Measurements from ENCODE around the gene SMPD3. TPM values are rescaled to one million over a fixed set of nuclear protein-coding genes. Genes with fewer than 3 reads are reported as not detected.

The SMPD3 gene
- total RNA-seq, 1 donor from 2014 or later = not detected

DNA sequence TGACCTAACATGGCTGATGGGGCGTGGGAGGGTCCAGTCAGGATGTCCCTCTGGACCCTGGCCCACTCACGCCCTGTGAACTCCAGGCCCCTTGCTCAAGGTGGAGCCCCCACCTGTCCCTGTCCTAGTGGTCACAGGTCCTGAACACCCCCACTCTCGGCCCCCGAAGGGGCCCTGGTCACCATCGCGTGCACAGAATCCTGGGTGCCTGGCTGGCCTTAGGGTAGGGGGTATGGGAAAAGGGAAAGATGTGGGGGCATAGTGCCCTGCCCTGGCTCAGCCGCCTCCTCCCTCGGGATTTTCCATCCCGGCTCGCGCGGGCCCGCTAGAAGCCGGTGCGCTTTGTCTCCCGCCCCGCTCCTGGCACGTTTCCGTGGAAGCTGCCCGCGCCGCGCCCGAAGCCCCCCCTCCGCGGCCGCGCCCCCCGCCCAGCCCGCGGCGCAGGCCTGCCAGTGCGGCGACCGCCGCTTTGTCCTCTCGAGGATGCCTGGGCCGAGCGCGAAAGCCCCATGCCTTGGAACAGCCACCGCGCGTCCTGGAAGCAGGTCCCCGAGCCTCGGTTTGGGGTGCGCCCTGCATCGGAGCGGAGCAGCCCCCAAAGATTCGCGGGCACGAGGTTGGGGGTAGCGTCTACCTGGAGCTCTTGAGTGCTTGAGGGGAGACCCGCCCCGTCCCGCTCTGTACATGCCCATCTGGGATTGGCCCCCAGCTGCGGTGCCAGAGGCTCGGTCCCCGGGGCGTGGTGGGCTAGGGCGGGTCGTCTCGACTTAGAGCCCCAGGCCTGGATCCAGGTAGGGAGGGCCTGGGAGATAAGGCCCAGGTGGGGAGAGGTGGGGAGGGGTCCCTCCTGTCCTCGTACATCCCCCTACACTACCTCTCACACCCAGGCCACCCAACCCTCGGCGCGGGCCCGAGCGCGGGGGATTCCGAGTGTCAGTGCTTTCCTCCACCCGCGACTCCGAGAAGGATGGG lies 1.3 kb downstream of the SMPD3 start:
- DNase-seq (ENCODE audit: low spot score) = peak; percentile 49
- intact Hi-C loops (cut with DNase I) = no loop called here

DNA sequence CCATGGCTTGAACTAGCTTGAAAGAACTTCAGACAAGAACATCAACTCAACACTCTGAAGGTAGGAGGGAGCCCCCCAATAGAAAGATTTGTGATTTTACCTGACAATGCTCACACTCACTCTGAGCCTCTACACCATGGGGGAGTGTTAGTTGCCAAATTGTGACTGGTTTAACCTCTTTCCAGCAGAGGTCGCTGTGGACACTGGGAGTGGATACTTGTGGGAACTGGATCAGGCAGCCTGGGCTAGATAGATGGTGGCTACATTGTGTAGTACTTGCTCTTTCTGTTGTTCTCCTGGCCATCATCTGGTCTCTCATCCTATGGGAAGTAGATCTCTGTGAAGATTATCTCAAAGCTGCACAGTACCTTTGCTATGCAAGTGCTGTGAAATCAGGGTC lies 2.9 kb downstream of the SMPD3 start:
- intact Hi-C loops (cut with DNase I) = no loop called here
- peak; percentile 76 for DNase-seq (ENCODE audit: low spot score)

DNA sequence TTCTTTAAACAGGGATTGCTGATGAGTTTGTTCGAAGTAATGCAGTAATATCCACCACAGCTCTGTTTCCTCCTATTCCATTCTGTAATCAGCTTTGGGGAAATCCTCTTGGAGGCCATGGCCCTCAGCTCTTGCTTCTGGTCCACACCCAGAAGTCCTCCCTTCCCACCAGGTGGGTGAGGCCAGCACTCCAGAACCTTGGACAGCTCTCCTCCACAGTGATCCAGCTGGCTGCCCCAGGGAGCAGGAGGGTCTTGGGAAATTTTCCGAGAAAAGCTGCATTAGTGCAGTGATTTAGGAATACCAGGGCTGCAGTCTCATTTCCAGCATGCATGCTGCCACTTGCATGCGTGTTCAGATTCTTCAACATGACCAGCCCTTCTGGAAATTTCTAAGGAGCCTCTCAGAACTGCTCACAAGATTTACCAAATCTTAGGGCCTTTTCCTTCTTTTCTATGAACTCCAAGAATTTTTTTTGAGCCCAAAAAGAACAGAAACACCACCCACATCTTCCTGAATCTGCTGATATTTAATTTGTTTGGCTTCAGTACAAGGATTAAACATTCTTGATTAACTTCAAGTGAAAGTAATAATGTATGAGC lies 4.2 kb downstream of the SMPD3 start:
- peak; percentile 26 for DNase-seq (ENCODE audit: low spot score)
- intact Hi-C loops (cut with DNase I) = no loop called here

DNA sequence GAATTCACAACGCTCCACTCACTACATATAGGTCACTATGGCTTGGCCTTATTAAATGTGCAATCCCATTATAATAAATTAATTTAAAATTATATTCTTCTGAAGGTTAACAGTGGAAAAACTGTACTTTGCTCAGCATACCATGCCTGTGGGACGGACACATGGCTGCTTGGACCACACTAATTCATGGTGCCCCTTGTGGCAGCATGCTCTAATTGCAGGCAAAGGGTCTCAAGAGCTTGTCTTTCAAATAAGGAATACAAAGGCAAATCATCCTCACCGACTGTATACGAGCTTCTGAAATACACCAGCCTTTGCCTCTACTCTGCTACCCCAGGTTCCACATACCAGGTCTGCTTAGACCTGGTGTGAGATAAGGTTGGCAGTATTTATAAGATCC lies 11.7 kb downstream of the SMPD3 start:
- DNase-seq (ENCODE audit: low spot score) = no peak
- intact Hi-C loops (cut with DNase I) = no loop called here

DNA sequence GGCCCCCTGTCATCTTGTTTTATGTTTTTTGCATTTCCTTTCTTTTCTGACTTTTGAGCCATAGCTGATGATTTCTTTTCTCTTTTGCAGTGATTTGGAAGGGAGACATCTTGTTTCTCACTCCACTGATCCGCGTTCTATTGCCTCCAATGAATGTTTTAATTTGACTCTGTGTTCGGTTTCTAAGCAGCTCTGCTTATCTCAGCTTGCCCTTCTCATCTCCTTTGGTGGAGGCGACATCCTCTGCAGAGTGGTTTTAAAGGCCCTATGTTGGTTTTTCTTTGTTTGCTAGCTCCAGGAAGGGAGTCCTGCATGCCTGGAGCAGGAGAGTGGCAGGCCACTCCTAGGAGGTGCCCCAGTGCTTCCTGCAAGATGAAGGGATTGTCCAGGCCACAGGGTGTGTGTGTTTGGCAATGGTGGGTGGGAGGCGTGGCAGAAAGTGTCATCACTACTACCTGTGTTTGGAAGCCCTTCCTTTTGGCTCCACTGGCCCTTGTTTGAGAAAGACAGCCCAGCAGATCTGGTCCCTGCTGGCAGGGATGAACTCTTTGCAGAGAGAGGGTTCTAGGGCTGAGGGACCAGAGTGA lies 13.6 kb downstream of the SMPD3 start:
- peak; percentile 17 for DNase-seq (ENCODE audit: low spot score)
- intact Hi-C loops (cut with DNase I) = no loop called here

DNA sequence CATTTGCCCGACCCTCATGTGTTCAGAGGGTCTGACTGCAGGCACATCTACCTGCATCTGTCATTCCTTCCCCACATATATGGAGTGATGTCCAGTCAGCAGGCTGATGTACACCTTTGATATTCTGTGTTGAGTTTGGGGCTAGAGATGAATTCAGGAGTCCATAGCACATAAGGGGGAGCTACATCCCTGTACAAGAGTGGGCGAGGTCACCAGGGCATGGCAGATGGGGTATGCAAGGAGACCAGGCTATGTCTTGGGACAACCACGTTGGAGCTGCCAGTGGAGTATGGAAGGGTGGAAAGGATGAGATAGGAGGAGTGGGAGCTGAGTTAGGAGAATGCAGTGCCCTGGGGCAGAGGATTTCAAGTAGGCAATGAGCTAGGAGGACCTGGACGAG lies 15.0 kb downstream of the SMPD3 start:
- DNase-seq (ENCODE audit: low spot score) = peak; percentile 74
- intact Hi-C loops (cut with DNase I) = no loop called here

DNA sequence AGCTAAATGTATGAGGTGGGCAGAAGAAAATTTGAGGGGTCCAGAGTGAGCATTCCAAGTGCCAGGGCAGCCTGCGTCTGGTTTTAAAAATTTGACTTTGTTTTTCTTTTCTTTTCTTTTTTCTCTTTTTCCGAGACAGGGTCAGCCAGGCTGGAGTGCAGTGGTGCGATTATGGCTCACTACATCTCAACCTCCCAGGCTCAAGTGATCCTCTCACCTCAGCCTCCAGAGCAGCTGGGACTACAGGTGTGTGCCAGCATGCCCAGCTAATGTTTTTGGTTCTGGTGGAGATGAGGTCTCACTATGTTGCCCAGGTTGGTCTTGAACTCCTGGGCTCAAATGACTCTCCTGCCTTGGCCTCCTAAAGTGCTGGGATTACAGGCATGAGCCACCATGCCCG lies 15.6 kb downstream of the SMPD3 start:
- no peak for DNase-seq (ENCODE audit: low spot score)
- intact Hi-C loops (cut with DNase I) = no loop called here

DNA sequence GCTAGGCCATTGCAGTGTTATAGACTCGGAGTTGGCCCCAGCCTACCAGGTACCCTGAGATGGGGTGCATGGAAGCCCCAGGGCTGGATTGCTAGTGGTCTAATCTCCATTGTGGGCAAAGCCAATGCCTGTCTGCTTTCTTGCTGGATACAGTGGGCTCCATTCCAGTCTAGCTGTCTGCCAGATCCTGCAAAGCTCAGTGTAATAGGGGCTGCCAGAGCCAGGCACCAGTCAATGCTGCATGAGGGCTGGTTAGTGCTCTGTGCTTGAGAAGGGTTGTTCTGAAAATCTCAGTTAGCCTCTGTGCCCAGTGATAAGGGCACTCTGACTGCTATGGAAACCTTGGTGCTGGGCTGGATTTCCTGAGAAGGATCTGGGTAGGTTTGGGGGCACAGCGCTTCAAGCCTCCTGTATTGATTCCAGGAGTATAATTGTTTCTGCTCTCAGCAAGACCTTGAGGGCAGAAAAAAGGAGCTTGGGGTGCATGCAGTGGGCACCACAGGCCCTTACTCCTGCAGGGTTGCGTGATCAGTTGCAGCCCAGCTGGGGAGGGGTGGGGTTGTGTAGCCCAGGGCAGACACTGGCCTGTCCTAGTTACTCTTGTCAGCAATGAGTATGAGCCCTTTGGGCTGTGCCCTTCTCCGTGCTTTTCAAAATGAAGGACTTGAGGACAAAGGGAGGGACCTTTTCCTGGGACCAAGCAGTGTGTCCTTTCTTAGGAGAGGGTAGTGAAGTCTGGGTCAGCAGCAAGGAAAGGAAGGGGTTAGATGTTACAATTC lies 19.0 kb downstream of the SMPD3 start:
- peak; percentile 29 for DNase-seq (ENCODE audit: low spot score)
- intact Hi-C loops (cut with DNase I) = no loop called here

DNA sequence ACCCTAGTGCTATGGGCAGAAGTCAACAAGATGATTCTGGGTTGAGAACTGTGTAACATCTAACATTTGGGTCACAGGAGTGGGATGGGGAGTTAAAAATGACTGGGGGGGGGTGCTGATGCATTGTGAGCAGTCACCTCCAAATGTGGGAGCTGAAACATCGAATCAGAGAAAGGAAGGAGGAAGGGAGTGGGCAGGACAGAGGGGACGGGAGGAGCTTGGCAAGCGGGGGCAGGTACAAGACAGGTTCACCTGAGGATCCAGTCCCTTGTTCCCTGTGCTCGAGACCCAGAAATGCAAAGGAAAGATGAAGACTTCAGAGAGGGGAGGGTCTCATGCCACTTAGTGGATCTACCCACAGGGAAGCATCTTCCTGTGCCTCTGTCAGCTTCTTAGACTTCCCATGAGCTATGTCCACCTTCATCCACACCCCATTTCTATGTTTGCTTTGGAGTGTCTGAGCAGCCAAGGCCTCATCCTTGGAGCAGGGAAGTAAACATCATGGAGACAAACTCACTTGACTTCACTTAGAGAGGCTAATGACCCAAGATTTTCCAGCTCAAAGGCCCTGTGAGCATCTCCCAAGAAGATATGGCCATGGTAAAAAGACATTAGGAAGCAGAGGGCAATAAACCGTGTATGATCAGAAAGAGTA lies 20.5 kb downstream of the SMPD3 start:
- DNase-seq (ENCODE audit: low spot score) = peak; percentile 33
- intact Hi-C loops (cut with DNase I) = no loop called here

DNA sequence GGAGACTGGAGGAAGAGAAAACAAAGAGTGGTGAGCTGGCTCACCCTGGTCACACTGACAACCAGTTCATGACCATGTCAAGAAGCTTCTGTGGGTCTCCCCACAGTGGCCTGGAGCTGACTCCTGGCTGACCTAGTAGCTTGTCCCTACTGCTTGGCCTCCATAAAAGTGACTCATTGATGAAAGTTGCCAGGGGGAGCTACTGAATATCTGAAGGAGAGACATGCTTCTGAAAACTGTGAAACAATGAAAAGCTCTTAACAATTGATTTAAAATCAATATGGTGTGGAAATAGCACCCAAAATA lies 22.0 kb downstream of the SMPD3 start:
- intact Hi-C loops (cut with DNase I) = no loop called here
- DNase-seq (ENCODE audit: low spot score) = peak; percentile 31

DNA sequence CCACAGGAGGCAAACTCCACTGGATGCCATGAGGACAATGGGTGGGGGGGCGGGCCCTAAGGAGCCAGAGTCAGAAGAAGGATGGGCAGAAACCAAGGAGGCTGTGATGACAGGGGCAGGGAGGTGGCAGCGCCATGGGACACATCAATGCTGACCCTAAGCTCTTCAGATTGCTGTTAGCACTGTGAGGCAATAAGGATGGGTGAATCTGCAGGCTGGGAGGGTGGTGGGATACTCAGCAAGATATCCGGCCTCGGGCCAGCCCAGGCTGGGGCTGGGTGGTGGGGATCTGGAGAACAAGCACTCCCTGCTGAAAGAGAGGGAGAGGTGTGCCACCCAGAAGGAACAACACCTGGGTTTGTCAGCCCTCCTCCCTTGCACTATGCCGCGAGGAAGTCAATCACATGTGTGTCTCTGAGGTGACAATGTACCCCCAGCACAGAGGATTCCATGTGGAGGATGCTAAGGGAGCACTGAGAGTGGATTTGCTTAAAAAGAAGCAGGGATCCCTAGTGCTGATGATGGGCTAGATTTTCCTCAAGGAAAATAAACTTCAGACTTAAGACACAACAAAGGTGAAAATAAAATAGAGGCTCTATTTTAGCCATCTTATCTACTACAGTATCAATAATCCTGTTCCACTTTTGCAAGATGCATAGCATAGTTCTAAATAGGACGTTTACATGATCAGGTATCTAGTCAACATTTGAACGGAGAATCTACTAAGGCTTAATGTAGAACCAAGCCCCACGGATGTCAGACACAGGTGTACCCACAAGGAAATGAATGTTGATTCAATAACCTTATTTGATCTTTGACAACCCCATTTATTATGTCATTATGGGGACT lies 22.6 kb downstream of the SMPD3 start:
- intact Hi-C loops (cut with DNase I) = no loop called here
- DNase-seq (ENCODE audit: low spot score) = peak; percentile 55

DNA sequence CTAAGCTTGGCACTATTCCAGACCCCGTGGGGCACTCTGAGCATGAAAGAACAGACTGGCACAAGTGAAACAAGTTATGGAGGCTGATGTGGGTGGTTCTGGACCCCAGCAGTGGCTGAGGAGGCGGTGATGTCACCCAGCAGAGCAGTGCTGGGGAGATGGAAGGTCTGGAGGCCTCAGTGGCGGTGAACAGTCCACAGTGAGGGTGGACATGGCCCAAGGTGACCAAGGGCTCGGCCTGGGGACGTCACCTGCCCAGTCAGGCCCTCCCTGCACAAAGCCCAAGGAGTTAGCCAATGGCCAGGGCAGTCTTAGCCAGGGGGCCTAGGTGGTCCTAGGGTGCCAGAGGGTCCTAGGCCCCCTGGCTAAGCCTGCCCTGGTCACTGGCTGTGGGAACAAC lies 24.5 kb downstream of the SMPD3 start:
- peak; percentile 62 for DNase-seq (ENCODE audit: low spot score)
- intact Hi-C loops (cut with DNase I) = no loop called here

DNA sequence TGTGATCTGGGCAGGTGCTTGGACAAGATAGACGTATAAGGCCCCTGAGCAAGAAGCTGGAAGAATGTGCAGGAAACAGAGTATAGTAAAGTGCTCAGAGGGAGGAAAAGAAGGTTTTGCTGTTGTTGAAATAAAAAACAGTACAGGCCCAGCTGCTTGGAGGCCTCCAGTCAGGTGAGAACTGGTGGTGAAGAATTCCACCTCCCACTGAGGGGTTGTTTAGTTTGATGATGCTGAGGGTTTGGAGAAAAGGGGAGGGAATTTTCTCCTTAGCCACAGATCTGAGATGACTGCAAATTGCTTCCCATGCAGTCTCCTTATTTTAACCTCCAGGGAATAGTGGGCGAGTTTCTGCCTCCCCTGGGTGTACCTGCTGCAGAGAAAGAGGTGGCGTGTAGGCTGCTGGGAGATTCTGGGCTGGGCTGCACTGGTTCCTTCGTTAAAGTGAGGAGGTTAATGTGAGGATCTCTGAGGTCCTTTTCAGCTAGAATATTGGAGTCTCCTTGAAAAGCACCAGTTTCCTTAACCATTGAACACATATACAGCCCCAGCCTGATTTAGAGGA lies 25.8 kb downstream of the SMPD3 start:
- intact Hi-C loops (cut with DNase I) = no loop called here
- peak; percentile 38 for DNase-seq (ENCODE audit: low spot score)

DNA sequence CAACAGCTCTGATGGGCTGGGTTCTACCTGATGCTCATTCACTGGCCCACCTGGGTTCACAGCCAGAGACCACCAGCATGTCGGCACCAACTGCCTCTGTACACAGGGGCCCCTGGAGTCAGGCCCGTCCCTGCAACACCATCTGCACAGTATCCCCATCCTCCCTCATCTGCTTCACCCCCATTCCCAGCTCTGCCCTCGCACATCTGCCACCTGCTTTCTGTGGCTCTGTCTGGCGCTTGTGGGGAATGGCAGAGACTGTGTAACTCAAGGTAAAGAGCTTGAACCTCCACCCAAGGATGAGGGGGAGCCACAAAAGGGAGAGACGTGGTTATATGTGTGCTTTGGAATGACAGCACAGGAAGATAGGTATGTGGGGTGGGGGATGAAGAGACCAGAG lies 27.2 kb downstream of the SMPD3 start:
- DNase-seq (ENCODE audit: low spot score) = peak; percentile 62
- intact Hi-C loops (cut with DNase I) = no loop called here

DNA sequence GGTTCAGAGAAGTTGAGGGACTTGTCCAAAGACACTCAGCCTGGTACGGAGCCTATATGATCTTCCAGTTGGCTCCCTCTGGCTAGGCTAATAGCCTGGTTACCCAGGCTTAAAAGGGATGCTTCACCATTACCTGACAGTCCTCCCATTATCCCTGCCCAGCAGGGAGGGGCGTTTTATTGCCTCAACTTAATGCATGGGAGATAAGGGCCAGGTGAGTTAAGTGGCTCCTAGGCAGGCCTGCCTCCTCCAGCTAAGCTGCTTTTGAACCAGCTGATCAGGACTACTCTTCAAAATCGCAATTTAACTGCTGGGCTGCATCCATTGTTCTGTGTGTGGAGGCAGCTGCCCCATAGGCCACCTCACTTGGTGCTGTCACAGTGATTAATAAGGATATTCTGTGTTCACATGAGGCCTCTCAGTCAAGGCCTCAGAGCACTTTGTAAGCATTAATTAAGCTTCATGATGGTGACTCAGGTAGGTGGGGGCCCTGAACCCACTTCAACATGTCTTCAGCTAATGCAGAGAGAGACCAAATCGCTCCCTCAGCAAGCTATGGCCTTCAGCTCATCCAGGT lies 27.9 kb downstream of the SMPD3 start:
- intact Hi-C loops (cut with DNase I) = no loop called here
- peak; percentile 60 for DNase-seq (ENCODE audit: low spot score)

DNA sequence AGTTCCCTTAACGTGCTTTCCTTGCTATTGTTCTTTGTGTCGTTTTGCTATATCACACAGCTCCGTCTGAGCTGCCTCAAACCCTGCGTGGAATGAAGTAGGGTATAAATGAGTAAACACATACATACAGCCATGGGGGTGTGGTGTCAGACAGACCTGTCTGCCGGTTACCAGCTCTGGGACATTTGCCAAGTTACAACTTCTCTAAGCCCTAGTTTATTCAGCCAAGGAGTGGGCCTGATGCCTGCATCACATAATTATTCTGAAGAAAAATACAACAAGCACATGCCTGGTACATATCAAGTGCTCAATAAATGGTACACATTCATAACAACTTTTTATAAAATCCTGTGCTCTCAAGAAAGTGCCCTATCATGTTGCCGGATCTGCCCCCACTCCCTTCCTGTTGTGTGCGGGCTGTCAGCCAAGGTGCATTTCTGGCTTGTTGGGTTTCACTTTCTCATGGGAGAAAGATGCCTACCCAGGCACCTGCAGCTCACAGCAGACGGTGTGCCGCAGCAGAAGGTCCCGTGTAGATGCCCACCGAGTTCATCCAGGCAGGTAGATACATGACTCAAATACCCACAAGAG lies 30.5 kb downstream of the SMPD3 start:
- peak; percentile 67 for DNase-seq (ENCODE audit: low spot score)
- intact Hi-C loops (cut with DNase I) = no loop called here

Measured in cardiac septum (tissue), 1 donor.